Suprapubic skin (tissue), 4 donors: Measurements from ENCODE around the gene BTBD18. TPM values are rescaled to one million over a fixed set of nuclear protein-coding genes. Genes with fewer than 3 reads are reported as not detected.
"Not testable (repeated sequence)": the region's sequence is repeated elsewhere in the genome, so short reads cannot be mapped to it uniquely, and the experiment has no call there.

Experiments
- DNase-seq, 2 donors: peaks; one replicate each; pipeline ENCODE4 v3.0.0-alpha.2; 2019; ENCODE audit warnings: low spot score in 2 of 2
- H3K27ac ChIP-seq: fragments of 200-600 bp; sonication (generic); one replicate; pipeline ENCODE4 v1.5.1; 2019
- H3K27me3 ChIP-seq: fragments of 200-600 bp; sonication (generic); one replicate; pipeline ENCODE4 v1.5.1; 2019
- H3K36me3 ChIP-seq: fragments of 200-600 bp; sonication (generic); one replicate; pipeline ENCODE4 v1.5.1; 2019
- H3K4me1 ChIP-seq: fragments of 200-600 bp; sonication (generic); one replicate; pipeline ENCODE4 v1.5.1; 2019
- H3K4me3 ChIP-seq: fragments of 200-600 bp; sonication (generic); one replicate; pipeline ENCODE4 v1.5.1; 2019; ENCODE audit warnings: mild to moderate bottlenecking
- H3K9me3 ChIP-seq: fragments of 200-600 bp; sonication (generic); one replicate; pipeline ENCODE4 v1.5.1; 2019
- CTCF ChIP-seq, 2 donors: fragments of 200-600 bp in 1 of 2; fragments of 450-650 bp in 1 of 2; sonication (generic) in 1 of 2; IDR thresholded peaks; one replicate each; pipeline ENCODE4 v1.5.1; 2016 to 2019; ENCODE audit warnings: antibody characterized with exemption in 2 of 2, mild to moderate bottlenecking in 1 of 2, moderate library complexity in 1 of 2
- EP300 ChIP-seq: sonication (generic); formaldehyde crosslinking; IDR thresholded peaks from one replicate; pipeline ENCODE4 v1.6.1; 2017; ENCODE audit warnings: antibody characterized with exemption
- POLR2A ChIP-seq, 2 donors: fragments of 450-650 bp; IDR thresholded peaks; one replicate each; pipeline ENCODE4 v1.6.1; 2017; ENCODE audit warnings: antibody characterized with exemption in 2 of 2, mild to moderate bottlenecking in 2 of 2, moderate library complexity in 2 of 2
- POLR2AphosphoS5 ChIP-seq, 3 donors: sonication (generic); formaldehyde crosslinking; IDR thresholded peaks; one replicate each; pipeline ENCODE4 v1.6.1; 2017; ENCODE audit warnings: antibody characterized with exemption in 3 of 3
- WGBS: methylation state at CpG from one replicate; pipeline ENCODE4 v1.1.5; 2018; 5-methylcytosine and 5-hydroxymethylcytosine counted together
- total RNA-seq, 4 donors: library from RNA; depleted of rRNA; stranded (reverse); fragments of >200 nt; gene quantifications; one replicate each; pipeline ENCODE4 v1.1.0, GENCODE V29; 2016

The BTBD18 gene
- total RNA-seq, 4 donors from 2014 or later = not detected

- peak; percentile 96 for DNase-seq
- Histone ChIP-seq H3K4me3 (peak within 1 kb of the TSS; percentile 98), H3K27ac (peak within 1 kb of the TSS; percentile 89), H3K27me3 (no peaks in the 10 kb centered on the region), H3K36me3 (no peaks in the 10 kb centered on the region), H3K4me1 (peaks cover 37% of the 10 kb centered on the region), H3K9me3 (no peaks in the 10 kb centered on the region)
- TF ChIP-seq CTCF (IDR thresholded peaks at IDR 0.05) (no peak), POLR2A (IDR thresholded peaks at IDR 0.05) (peak in 1 of 2 donors; percentile 55), POLR2AphosphoS5 (IDR thresholded peaks at IDR 0.05) (peak; percentile 13 to 53 (median 35))
- WGBS = 1% methylated on average over 22 of the region's 53 CpGs
These were observed 39.1 kb downstream of the BTBD18 start, which contains the start of gene TMX2 for GRCh38 chr11:57712256-57713150. Gene TMX2, plus strand, starts transcription at chr11:57712593. Its CDS starts 26 bp downstream, at chr11:57712619.

- peak in 1 of 2 donors; percentile 48 for TF ChIP-seq POLR2A (IDR thresholded peaks at IDR 0.05)
- TF ChIP-seq CTCF (IDR thresholded peaks at IDR 0.05) = no peak
- TF ChIP-seq EP300 = no peak
- no peak for TF ChIP-seq POLR2AphosphoS5 (IDR thresholded peaks at IDR 0.05)
- DNase-seq = peak; percentile 87 to 93
- no peaks in the 10 kb centered on the region for H3K9me3 ChIP-seq
- H3K4me3 ChIP-seq = peak within 1 kb of the TSS; percentile 98
- H3K4me1 ChIP-seq = peaks cover 37% of the 10 kb centered on the region
- H3K27me3 ChIP-seq = no peaks in the 10 kb centered on the region
- H3K36me3 ChIP-seq = no peaks in the 10 kb centered on the region
- H3K27ac ChIP-seq = peak within 1 kb of the TSS; percentile 89
- WGBS = 10% methylated on average over 30 of the region's 51 CpGs
These were observed 40.0 kb downstream of the BTBD18 start, which contains the start of gene MED19 for GRCh38 chr11:57711414-57712255. Gene MED19, minus strand, starts transcription at chr11:57712215. Its CDS starts 36 bp downstream, at chr11:57712179.

GRCh38 chr11:57709802-57710367, 41.7 kb downstream of the BTBD18 start:
- H3K36me3 ChIP-seq = peaks cover 6% of the 10 kb centered on the region

GRCh38 chr11:57705432-57705831, 46.2 kb downstream of the BTBD18 start:
- H3K4me3 ChIP-seq, H3K27ac ChIP-seq, DNase-seq, H3K4me1 ChIP-seq, H3K27me3 ChIP-seq, H3K9me3 ChIP-seq: not testable (repeated sequence)
- H3K36me3 ChIP-seq = peaks cover 43% of the 10 kb centered on the region
- WGBS = 87% methylated on average over 8 of the region's 8 CpGs

More at GRCh38 chr11:57709802-57710367, 41.7 kb downstream of the BTBD18 start:
- H3K4me1 ChIP-seq = peaks cover 33% of the 10 kb centered on the region
- no peaks in the 10 kb centered on the region for H3K9me3 ChIP-seq
- H3K27ac ChIP-seq = no peak overlapping the region
- H3K27me3 ChIP-seq = no peaks in the 10 kb centered on the region
- WGBS = 92% methylated on average over 5 of the region's 5 CpGs
- no peak overlapping the region for H3K4me3 ChIP-seq
- DNase-seq = peak in 1 of 2 donors; percentile 39
- no peak for TF ChIP-seq POLR2A (IDR thresholded peaks at IDR 0.05)

- H3K36me3 ChIP-seq = peaks cover 48% of the 10 kb centered on the region
- no peaks in the 10 kb centered on the region for H3K27me3 ChIP-seq
- H3K9me3 ChIP-seq = no peaks in the 10 kb centered on the region
- H3K27ac ChIP-seq = no peak overlapping the region
- no peak overlapping the region for H3K4me3 ChIP-seq
- no peak for DNase-seq
- TF ChIP-seq EP300 (no peak), POLR2AphosphoS5 (IDR thresholded peaks at IDR 0.05) (no peak), CTCF (IDR thresholded peaks at IDR 0.05) (no peak), POLR2A (IDR thresholded peaks at IDR 0.05) (no peak)
- whole genome bisulfite sequencing = 91% methylated on average over 6 of the region's 6 CpGs
- H3K4me1 ChIP-seq = no peaks in the 10 kb centered on the region
These were observed 46.7 kb downstream of the BTBD18 start for GRCh38 chr11:57704932-57705331.
